HepG2 (cell line): Measurements from ENCODE around the gene HPD. TPM values are rescaled to one million over a fixed set of nuclear protein-coding genes. Genes with fewer than 3 reads are reported as not detected.

ENCODE experiments used
- ARNT ChIP-seq: fragments of 450-650 bp; IDR thresholded peaks from 2 replicates; pipeline ENCODE4 v1.6.1; 2017
- ATF1 ChIP-seq: IDR thresholded peaks from 2 replicates; pipeline ENCODE4 v1.6.1; 2016; ENCODE audit warnings: mild to moderate bottlenecking, control low read depth
- ATF6 ChIP-seq: sonication (generic); formaldehyde crosslinking; conservative IDR thresholded peaks from 2 replicates; pipeline ENCODE4 v1.4.0; 2020; ENCODE audit warnings: missing genetic modification reagents
- CCAR2 ChIP-seq: fragments of 200-400 bp; formaldehyde crosslinking; optimal IDR thresholded peaks from 2 replicates; pipeline ENCODE3; 2018; ENCODE audit warnings: low read depth, mild to moderate bottlenecking, low read length, moderate library complexity
- CENPBD1 ChIP-seq: sonication (generic); formaldehyde crosslinking; IDR thresholded peaks from 2 replicates; pipeline ENCODE4 v1.8.0; 2022; ENCODE audit warnings: missing genetic modification reagents, low read depth, mild to moderate bottlenecking, borderline replicate concordance
- ETV6 ChIP-seq: sonication (generic); formaldehyde crosslinking; conservative IDR thresholded peaks from 2 replicates; pipeline ENCODE4 v1.4.0; 2020; ENCODE audit warnings: missing genetic modification reagents
- FOXA3 ChIP-seq: IDR thresholded peaks from 2 replicates; pipeline ENCODE4 v1.6.1; 2016; ENCODE audit warnings: missing genetic modification reagents, missing compliant biosample characterization
- HOXA5 ChIP-seq: sonication (generic); formaldehyde crosslinking; IDR thresholded peaks from 2 replicates; pipeline ENCODE4 v1.4.0; 2020; ENCODE audit warnings: missing genetic modification reagents
- KLF15 ChIP-seq: sonication (generic); formaldehyde crosslinking; IDR thresholded peaks from 2 replicates; pipeline ENCODE4 v1.8.1; 2023; ENCODE audit warnings: borderline replicate concordance, mild to moderate bottlenecking, inconsistent platforms, missing genetic modification reagents, mixed read lengths
- KLF6 ChIP-seq: IDR thresholded peaks from 2 replicates; pipeline ENCODE4 v1.8.0; 2016; ENCODE audit warnings: missing biosample characterization, missing genetic modification reagents
- LBX2 ChIP-seq: sonication (generic); formaldehyde crosslinking; IDR thresholded peaks from 2 replicates; pipeline ENCODE4 v1.5.0; 2020; ENCODE audit warnings: missing genetic modification reagents, mild to moderate bottlenecking, borderline replicate concordance
- MTA1 ChIP-seq: sonication (generic); formaldehyde crosslinking; IDR thresholded peaks from 2 replicates; pipeline ENCODE4 v1.4.0; 2020; ENCODE audit warnings: missing genetic modification reagents, mild to moderate bottlenecking, borderline replicate concordance
- NONO ChIP-seq, 2 experiments: fragments of 450-650 bp in 1 of 2; sonication (generic) in 1 of 2; formaldehyde crosslinking in 1 of 2; IDR thresholded peaks in 1 of 2; conservative IDR thresholded peaks in 1 of 2; 2 replicates each; pipeline versions ENCODE4 v1.6.1 to v1.8.0; 2017 to 2022; ENCODE audit warnings: mild to moderate bottlenecking in 1 of 2, missing genetic modification reagents in 1 of 2, moderate library complexity in 1 of 2
- POGZ ChIP-seq: sonication (generic); formaldehyde crosslinking; IDR thresholded peaks from 2 replicates; pipeline ENCODE4 v1.4.0; 2020; ENCODE audit warnings: mild to moderate bottlenecking, missing genetic modification reagents
- SPEN ChIP-seq: sonication (generic); formaldehyde crosslinking; IDR thresholded peaks from 2 replicates; pipeline ENCODE4 v1.5.1; 2020; ENCODE audit warnings: low read depth, mild to moderate bottlenecking, missing genetic modification reagents
- SSRP1 ChIP-seq: IDR thresholded peaks from 2 replicates; pipeline ENCODE4 v1.6.1; 2016; ENCODE audit warnings: control low read depth
- TP53 ChIP-seq: sonication (generic); formaldehyde crosslinking; conservative IDR thresholded peaks from 2 replicates; pipeline ENCODE4 v1.4.0; 2020; ENCODE audit warnings: missing genetic modification reagents
- ZBTB4 ChIP-seq: sonication (generic); formaldehyde crosslinking; IDR thresholded peaks from 2 replicates; pipeline ENCODE4 v1.4.0; 2020; ENCODE audit warnings: missing genetic modification reagents, mild to moderate bottlenecking, borderline replicate concordance
- ZFP1 ChIP-seq: IDR thresholded peaks from 2 replicates; pipeline ENCODE4 v1.6.1; 2016
- ZIK1 ChIP-seq: sonication (generic); formaldehyde crosslinking; IDR thresholded peaks from 2 replicates; pipeline ENCODE4 v1.5.0; 2020; ENCODE audit warnings: mild to moderate bottlenecking, low read depth, missing genetic modification reagents, borderline replicate concordance
- ZNF317 ChIP-seq: sonication (generic); formaldehyde crosslinking; IDR thresholded peaks from 2 replicates; pipeline ENCODE4 v1.5.0; 2020; ENCODE audit warnings: mild to moderate bottlenecking, missing genetic modification reagents
- ZNF746 ChIP-seq: sonication (generic); formaldehyde crosslinking; IDR thresholded peaks from 2 replicates; pipeline ENCODE4 v1.8.0; 2022; ENCODE audit warnings: mild to moderate bottlenecking, missing genetic modification reagents
- ZNF772 ChIP-seq: sonication (generic); formaldehyde crosslinking; IDR thresholded peaks from 2 replicates; pipeline ENCODE4 v1.5.0; 2020; ENCODE audit warnings: mild to moderate bottlenecking, missing genetic modification reagents
- ZSCAN20 ChIP-seq: sonication (generic); formaldehyde crosslinking; IDR thresholded peaks from 2 replicates; pipeline ENCODE4 v1.4.0; 2020; ENCODE audit warnings: missing genetic modification reagents, mild to moderate bottlenecking, borderline replicate concordance
- ZSCAN22 ChIP-seq: sonication (generic); formaldehyde crosslinking; IDR thresholded peaks from 2 replicates; pipeline ENCODE4 v1.4.0; 2020; ENCODE audit warnings: mild to moderate bottlenecking, missing genetic modification reagents
- polyA plus RNA-seq, 8 experiments: library from polyadenylated mRNA; depleted of rRNA in 3 of 8; stranded (reverse) in 7 of 8; unstranded in 1 of 8; fragments of >200 nt; fragmentation: Illumina TruSeq in 4 of 8; extraction: Trizol in 4 of 8; gene quantifications; 2 replicates each; pipeline versions ENCODE4 v1.2.1 to v1.2.3, GENCODE V29; 2011 to 2016; ENCODE audit warnings: low read depth in 4 of 8, missing spikeins in 1 of 8, mixed read lengths in 1 of 8; ENCODE audit not compliant: insufficient read depth in 1 of 8
- total RNA-seq, 5 experiments: library from RNA; depleted of rRNA; stranded (reverse); fragments of >200 nt; fragmentation: Illumina TruSeq; extraction: Trizol; gene quantifications; 2 replicates each; pipeline ENCODE4 v1.2.3, GENCODE V29; 2016; ENCODE audit warnings: low read depth in 1 of 5

Gene HPD
- total and polyA plus RNA-seq, 2 of the 13 experiments (the other 11 are each of a cell fraction or from before 2014, with no cell fraction given), result 120 to 195 TPM

- TF ChIP-seq ZBTB4, result peak; percentile 64; the same call in 1 of the 2 replicates
- peak; percentile 82 for TF ChIP-seq SPEN (CRISPR knock-in tag)
- no peak for TF ChIP-seq ZSCAN20 (CRISPR knock-in tag)
- 0 out of 2 replicates have a peak, but pooled peaks have one; percentile 8 for TF ChIP-seq ATF6
- TF ChIP-seq ZNF746 (CRISPR knock-in tag), result no peak
- TF ChIP-seq ATF1 (CRISPR knock-in tag), result no peak
- TF ChIP-seq ZNF772, result peak; percentile 33; the same call in 1 of the 2 replicates
- no peak for TF ChIP-seq ZSCAN22 (CRISPR knock-in tag)
- TF ChIP-seq CENPBD1 (CRISPR knock-in tag), result no peak
- TF ChIP-seq ZIK1 (CRISPR knock-in tag), result no peak; the same call in 1 of the 2 replicates
- no peak for TF ChIP-seq TP53 (CRISPR knock-in tag)
- no peak for TF ChIP-seq ETV6 (CRISPR knock-in tag)
- TF ChIP-seq ZFP1 (CRISPR knock-in tag), result no peak
- TF ChIP-seq FOXA3, result peak; percentile 60
- no peak for TF ChIP-seq ARNT
- TF ChIP-seq LBX2 (CRISPR knock-in tag), result no peak
- no peak for TF ChIP-seq NONO (IDR thresholded peaks at IDR 0.05)
- peak; percentile 90 for TF ChIP-seq NONO (CRISPR knock-in tag; conservative IDR thresholded peaks at IDR 0.05)
- TF ChIP-seq ZNF317 (CRISPR knock-in tag), result peak; percentile 66
- TF ChIP-seq MTA1 (CRISPR knock-in tag), result peak; percentile 76; the same call in 1 of the 2 replicates
- TF ChIP-seq KLF6, result no peak
- TF ChIP-seq HOXA5 (CRISPR knock-in tag), result no peak
- no peak for TF ChIP-seq SSRP1 (CRISPR knock-in tag)
- no peak for TF ChIP-seq KLF15
- no peak for TF ChIP-seq CCAR2
- peak; percentile 74 for TF ChIP-seq POGZ
Observed at GRCh38 chr12:121857322-121858246, 1.1 kb downstream of the HPD start (continued).
